ENCODE measurements around the gene COL23A1.

Gene COL23A1

DNA sequence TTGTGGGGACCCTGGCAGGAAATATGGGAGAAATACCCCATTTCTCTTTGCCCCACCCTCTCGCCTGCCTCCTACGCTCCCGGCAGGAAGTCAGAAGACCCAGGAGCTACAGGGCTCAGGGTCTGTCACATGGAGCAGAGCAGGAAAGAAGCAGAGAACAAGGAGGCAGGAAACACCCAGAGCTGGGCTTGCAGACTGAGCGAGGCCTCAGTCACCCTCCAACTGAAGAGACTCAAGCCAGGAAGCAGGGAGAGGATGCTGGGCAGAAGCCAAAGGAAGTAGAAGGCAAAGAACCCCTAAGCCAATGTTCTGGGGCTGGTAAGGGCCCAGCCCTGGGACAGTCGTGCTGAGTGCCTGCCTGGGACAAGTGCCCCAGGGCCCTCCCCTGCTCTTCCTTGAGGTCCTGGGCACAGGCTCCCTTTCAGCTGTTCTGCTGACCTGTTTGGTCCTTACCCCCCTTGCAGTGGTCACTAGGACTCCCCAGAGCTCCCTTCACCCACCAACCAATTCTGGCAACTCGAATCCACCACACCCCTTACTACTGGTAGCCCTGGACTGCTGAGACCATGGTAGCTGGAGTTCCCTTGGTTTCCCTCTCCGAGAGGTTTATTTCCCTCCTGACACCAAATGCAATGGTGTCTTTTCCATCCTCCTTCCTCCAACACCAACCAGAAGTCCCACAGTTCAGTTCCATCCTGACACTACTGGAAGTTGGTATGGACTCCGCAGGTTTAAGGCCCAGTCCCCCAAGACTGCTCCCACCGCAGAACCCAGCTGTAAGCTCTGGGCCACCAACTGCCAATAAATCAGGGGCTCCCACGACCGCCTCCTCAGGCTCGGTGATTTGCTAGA is 157.5 kb downstream of the COL23A1 start:
- no peaks in the 10 kb centered on the region for H4K20me1 ChIP-seq (ENCODE audit: insufficient read depth, low read length)
- H3K79me2 ChIP-seq (ENCODE audit: low read length): no peaks in the 10 kb centered on the region
- no peaks in the 10 kb centered on the region for H3K4me1 ChIP-seq (ENCODE audit: low read length)
- no peak overlapping the region for H3K4me3 ChIP-seq (ENCODE audit: low read length)
- H3K27ac ChIP-seq (ENCODE audit: low read length): no peak overlapping the region
- peaks cover 6% of the 10 kb centered on the region; the same call in 1 of the 2 replicates for H3K27me3 ChIP-seq (ENCODE audit: low read depth, low read length)
- H3K36me3 ChIP-seq (replicated peaks; ENCODE audit: low read depth, low read length): no peaks in the 10 kb centered on the region
- H2AFZ ChIP-seq (ENCODE audit: low read depth, low read length): no peak overlapping the region
- no peak overlapping the region for H3K9ac ChIP-seq (ENCODE audit: low read length)
- H3K4me2 ChIP-seq (ENCODE audit: low read length): no peak overlapping the region
- no peaks in the 10 kb centered on the region for H3K9me3 ChIP-seq (ENCODE audit: insufficient read depth, low read length)
- no peak for TF ChIP-seq CTCF (IDR thresholded peaks at IDR 0.05; ENCODE audit: low read depth, low read length)
- TF ChIP-seq EZH2phosphoT487 (IDR thresholded peaks at IDR 0.05; ENCODE audit: low read depth): no peak

GRCh38 chr5:178431782-178432165 is 158.4 kb downstream of the COL23A1 start:
- Histone ChIP-seq H3K9ac (ENCODE audit: low read length) (no peak overlapping the region), H2AFZ (ENCODE audit: low read depth, low read length) (no peak overlapping the region), H3K27me3 (ENCODE audit: low read depth, low read length) (peaks cover 6% of the 10 kb centered on the region; the same call in 1 of the 2 replicates), H3K27ac (ENCODE audit: low read length) (no peak overlapping the region), H3K4me2 (ENCODE audit: low read length) (no peak overlapping the region), H4K20me1 (ENCODE audit: insufficient read depth, low read length) (no peaks in the 10 kb centered on the region), H3K36me3 (replicated peaks; ENCODE audit: low read depth, low read length) (no peaks in the 10 kb centered on the region), H3K4me1 (ENCODE audit: low read length) (no peaks in the 10 kb centered on the region), H3K4me3 (ENCODE audit: low read length) (no peak overlapping the region), H3K9me3 (ENCODE audit: insufficient read depth, low read length) (no peaks in the 10 kb centered on the region), H3K79me2 (ENCODE audit: low read length) (no peaks in the 10 kb centered on the region)
- TF ChIP-seq CTCF (IDR thresholded peaks at IDR 0.05; ENCODE audit: low read depth, low read length) (no peak), EZH2phosphoT487 (IDR thresholded peaks at IDR 0.05; ENCODE audit: low read depth) (no peak)

DNA sequence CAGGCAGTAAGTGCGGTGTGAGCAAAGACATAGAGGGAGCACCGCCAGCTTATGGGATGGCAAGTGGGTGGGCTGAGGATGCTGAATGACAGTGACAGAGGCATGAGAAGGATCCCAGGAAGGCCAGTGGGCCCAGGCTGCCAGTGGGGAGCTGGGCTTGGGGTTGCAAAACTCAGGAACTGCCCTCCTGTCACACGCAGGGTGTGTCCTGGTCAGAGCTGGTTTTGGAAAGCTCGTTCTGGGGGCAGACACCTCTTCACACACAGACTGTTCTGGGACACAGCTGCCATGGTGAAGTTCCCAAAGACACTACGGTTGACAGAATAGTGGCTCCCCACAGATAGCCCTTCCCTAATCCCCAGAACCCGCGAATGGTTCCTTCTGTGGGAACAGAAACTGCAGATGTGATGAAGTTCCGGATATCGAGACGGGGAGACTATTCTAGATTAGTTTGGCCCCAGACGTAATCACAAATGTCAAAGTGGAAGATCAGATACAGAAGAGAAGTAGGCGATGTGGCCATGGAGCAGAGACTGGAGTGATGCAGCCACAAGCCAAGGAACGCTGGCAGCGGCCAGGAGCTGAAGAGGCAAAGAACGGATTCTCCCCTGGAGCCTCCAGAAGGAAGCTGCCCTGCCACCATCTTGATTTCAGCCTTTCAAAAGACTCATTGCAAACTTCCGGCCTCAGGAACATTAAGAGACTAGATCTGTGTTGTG is 159.0 kb downstream of the COL23A1 start:
- no peak overlapping the region for H2AFZ ChIP-seq (ENCODE audit: low read depth, low read length)
- H3K9ac ChIP-seq (ENCODE audit: low read length): no peak overlapping the region
- no peaks in the 10 kb centered on the region for H4K20me1 ChIP-seq (ENCODE audit: insufficient read depth, low read length)
- H3K27me3 ChIP-seq (ENCODE audit: low read depth, low read length): peaks cover 6% of the 10 kb centered on the region; the same call in 1 of the 2 replicates
- H3K9me3 ChIP-seq (ENCODE audit: insufficient read depth, low read length): no peaks in the 10 kb centered on the region
- TF ChIP-seq CTCF (IDR thresholded peaks at IDR 0.05; ENCODE audit: low read depth, low read length) (no peak), EZH2phosphoT487 (IDR thresholded peaks at IDR 0.05; ENCODE audit: low read depth) (no peak)
- no peak overlapping the region for H3K4me3 ChIP-seq (ENCODE audit: low read length)
- H3K4me1 ChIP-seq (ENCODE audit: low read length): no peaks in the 10 kb centered on the region
- no peaks in the 10 kb centered on the region for H3K79me2 ChIP-seq (ENCODE audit: low read length)
- H3K4me2 ChIP-seq (ENCODE audit: low read length): no peak overlapping the region
- no peaks in the 10 kb centered on the region for H3K36me3 ChIP-seq (replicated peaks; ENCODE audit: low read depth, low read length)
- H3K27ac ChIP-seq (ENCODE audit: low read length): no peak overlapping the region

All from OCI-LY3 (cell line).